Liver (tissue), 9 donors: Measurements from ENCODE around the gene WTIP. TPM values are rescaled to one million over a fixed set of nuclear protein-coding genes. Genes with fewer than 3 reads are reported as not detected.

Source experiments
- DNase-seq: peaks from one replicate; pipeline ENCODE4 v3.0.0-alpha.2; 2017; ENCODE audit warnings: low spot score
- H3K27ac ChIP-seq, 2 donors: one replicate each; pipeline ENCODE4 v1.7.0; 2013; ENCODE audit warnings: inconsistent platforms in 2 of 2, low read length in 2 of 2, control low read depth in 1 of 2, low read depth in 1 of 2, mild to moderate bottlenecking in 1 of 2
- H3K27me3 ChIP-seq, 4 donors: one replicate each; pipeline versions ENCODE4 v1.6.1 to v1.7.0; 2013; ENCODE audit warnings: low read length in 3 of 4, inconsistent platforms in 1 of 4, mild to moderate bottlenecking in 1 of 4, moderate library complexity in 1 of 4; ENCODE audit not compliant: control insufficient read depth in 4 of 4, insufficient read depth in 4 of 4
- H3K36me3 ChIP-seq, 4 donors: one replicate each; pipeline versions ENCODE4 v1.6.1 to v1.7.0; 2013; ENCODE audit warnings: low read length in 3 of 4, mild to moderate bottlenecking in 3 of 4, low read depth in 1 of 4, moderate library complexity in 1 of 4; ENCODE audit not compliant: control insufficient read depth in 4 of 4, insufficient read depth in 3 of 4
- H3K4me1 ChIP-seq, 4 donors: one replicate each; pipeline versions ENCODE4 v1.6.1 to v1.7.0; 2013; ENCODE audit warnings: low read length in 3 of 4, mild to moderate bottlenecking in 3 of 4, moderate library complexity in 1 of 4; ENCODE audit not compliant: control insufficient read depth in 4 of 4, insufficient read depth in 4 of 4
- H3K4me3 ChIP-seq, 3 donors: one replicate each; pipeline versions ENCODE4 v1.6.1 to v1.7.0; 2013; ENCODE audit warnings: low read length in 3 of 3, control low read depth in 1 of 3, low read depth in 1 of 3, mild to moderate bottlenecking in 1 of 3
- H3K9ac ChIP-seq, 2 donors: one replicate each; pipeline ENCODE4 v1.7.0; 2013; ENCODE audit warnings: low read length in 2 of 2, mild to moderate bottlenecking in 2 of 2, moderate library complexity in 2 of 2, control low read depth in 1 of 2, low read depth in 1 of 2
- H3K9me3 ChIP-seq, 4 donors: one replicate each; pipeline versions ENCODE4 v1.6.1 to v1.7.0; 2013; ENCODE audit warnings: low read length in 3 of 4; ENCODE audit not compliant: control insufficient read depth in 4 of 4
- EGR1 ChIP-seq, 2 donors: IDR thresholded peaks; 2 replicates each; pipeline ENCODE4 v1.6.1; 2016 to 2018; ENCODE audit warnings: antibody characterized with exemption in 2 of 2, low read depth in 2 of 2
- FOXA1 ChIP-seq: IDR thresholded peaks from 2 replicates; pipeline ENCODE4 v1.6.1; 2016; ENCODE audit warnings: antibody characterized with exemption
- FOXA2 ChIP-seq: IDR thresholded peaks from 2 replicates; pipeline ENCODE4 v1.6.1; 2016; ENCODE audit warnings: antibody characterized with exemption
- GABPA ChIP-seq, 2 donors: IDR thresholded peaks in 1 of 2; conservative IDR thresholded peaks in 1 of 2; 2 replicates each; pipeline ENCODE4 v1.6.1; 2016; ENCODE audit warnings: antibody characterized with exemption in 2 of 2, mild to moderate bottlenecking in 1 of 2, moderate library complexity in 1 of 2
- HNF4A ChIP-seq, 2 donors: conservative IDR thresholded peaks; 2 replicates each; pipeline ENCODE4 v1.6.1; 2016; ENCODE audit warnings: antibody characterized with exemption in 2 of 2, mild to moderate bottlenecking in 2 of 2
- HNF4G ChIP-seq: IDR thresholded peaks from 2 replicates; pipeline ENCODE4 v1.6.1; 2016; ENCODE audit warnings: antibody characterized with exemption
- JUND ChIP-seq, 2 donors: IDR thresholded peaks; 2 replicates each; pipeline ENCODE4 v1.6.1; 2016; ENCODE audit warnings: antibody characterized with exemption in 2 of 2
- MAX ChIP-seq: IDR thresholded peaks from 2 replicates; pipeline ENCODE4 v1.6.1; 2016; ENCODE audit warnings: antibody characterized with exemption
- NR2F2 ChIP-seq: IDR thresholded peaks from 2 replicates; pipeline ENCODE4 v1.6.1; 2016; ENCODE audit warnings: antibody characterized with exemption
- RAD21 ChIP-seq, 2 donors: IDR thresholded peaks; 2 replicates each; pipeline ENCODE4 v1.6.1; 2016; ENCODE audit warnings: antibody characterized with exemption in 2 of 2, mild to moderate bottlenecking in 2 of 2
- REST ChIP-seq: IDR thresholded peaks from 2 replicates; pipeline ENCODE4 v1.6.1; 2016; ENCODE audit warnings: antibody characterized with exemption, mild to moderate bottlenecking
- RXRA ChIP-seq, 2 donors: IDR thresholded peaks; 2 replicates each; pipeline ENCODE4 v1.6.1; 2017 to 2018; ENCODE audit warnings: antibody characterized with exemption in 2 of 2, mild to moderate bottlenecking in 1 of 2
- SP1 ChIP-seq: IDR thresholded peaks from 2 replicates; pipeline ENCODE4 v1.6.1; 2018; ENCODE audit warnings: antibody characterized with exemption, mild to moderate bottlenecking
- TAF1 ChIP-seq: conservative IDR thresholded peaks from 2 replicates; pipeline ENCODE4 v1.6.1; 2016; ENCODE audit warnings: antibody characterized with exemption, mild to moderate bottlenecking
- YY1 ChIP-seq: IDR thresholded peaks from 2 replicates; pipeline ENCODE4 v1.6.1; 2016; ENCODE audit warnings: antibody characterized with exemption, mild to moderate bottlenecking
- ZBTB33 ChIP-seq: IDR thresholded peaks from 2 replicates; pipeline ENCODE4 v1.6.1; 2016; ENCODE audit warnings: antibody characterized with exemption
- WGBS: extraction: QIAGEN DNeasy Blood & Tissue Kit; methylation state at CpG from one replicate; pipeline ENCODE4 v1.1.7; 2013; 5-methylcytosine and 5-hydroxymethylcytosine counted together
- polyA plus RNA-seq, 2 donors: library from polyadenylated mRNA; stranded (reverse) in 1 of 2; unstranded in 1 of 2; fragments of 200-250 nt in 1 of 2; fragments of >200 nt in 1 of 2; fragmentation: Nextera tagmentation in 1 of 2; extraction: Ambion mirVana in 1 of 2; gene quantifications; one replicate each; pipeline versions ENCODE4 v1.2.1 to v1.2.3, GENCODE V29; 2013 to 2015
- total RNA-seq, 2 donors: library from RNA; depleted of rRNA; stranded (reverse); fragments of >200 nt; gene quantifications; one replicate each; pipeline ENCODE4 v1.2.3, GENCODE V29; 2014
- TF ChIP-seq, protein P1 (sequence below): fragments of 150-350 bp; IDR thresholded peaks from 2 replicates; pipeline ENCODE4 v1.5.1; 2017; ENCODE audit warnings: improper control_type of control experiment, low read depth, low read length; ENCODE audit not compliant: missing input control
- TF ChIP-seq, protein P2 (sequence below): IDR thresholded peaks from 2 replicates; pipeline ENCODE4 v1.6.1; 2016; ENCODE audit warnings: antibody characterized with exemption
- donor health status: healthy.
- donor health status: healthy.
- donor health status: healthy.
- donor health status: healthy.
- donor health status: healthy.

The WTIP gene
- total and polyA plus RNA-seq, 4 donors, result 0.08 to 2.7 (median 1.6) TPM

DNA sequence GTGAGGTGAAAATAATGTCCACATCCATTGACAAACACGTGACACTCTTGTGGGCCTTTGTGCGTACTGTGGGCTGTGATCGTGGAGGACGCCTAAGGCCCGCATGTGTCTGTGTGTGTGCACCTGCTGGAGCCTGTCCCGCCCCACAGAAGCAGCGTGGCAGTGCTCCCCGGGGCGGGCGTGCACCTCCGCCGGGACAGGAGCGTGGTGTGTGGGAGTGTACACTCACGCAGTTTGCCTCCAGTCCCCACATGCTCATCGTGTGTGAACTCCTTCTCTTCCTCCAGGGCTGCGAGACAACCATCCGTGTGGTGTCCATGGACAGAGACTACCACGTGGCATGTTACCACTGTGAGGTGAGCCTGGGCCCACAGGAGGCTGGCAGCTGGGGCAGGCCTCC, 13.9 kb downstream of the WTIP start:
- Histone ChIP-seq H3K4me3 (no peak overlapping the region), H3K27ac (no peak overlapping the region), H3K27me3 (no peaks in the 10 kb centered on the region), H3K9ac (no peak overlapping the region), H3K9me3 (no peaks in the 10 kb centered on the region), H3K4me1 (no peaks in the 10 kb centered on the region), H3K36me3 (peaks cover 0 to 1% (median 0%) of the 10 kb centered on the region in 4 donors)
- WGBS, result 94% methylated on average over 18 of the region's 18 CpGs
- TF ChIP-seq JUND (IDR thresholded peaks at IDR 0.05) (no peak), SP1 (no peak), HNF4A (conservative IDR thresholded peaks at IDR 0.05) (no peak), GABPA (IDR thresholded peaks at IDR 0.05 in 1 of 2, conservative IDR thresholded peaks at IDR 0.05 in 1 of 2) (no peak), FOXA2 (no peak), HNF4G (no peak), TAF1 (no peak), FOXA1 (no peak), RXRA (IDR thresholded peaks at IDR 0.05) (no peak), NR2F2 (no peak), YY1 (no peak), MAX (no peak)
- TF ChIP-seq, protein P1, sequence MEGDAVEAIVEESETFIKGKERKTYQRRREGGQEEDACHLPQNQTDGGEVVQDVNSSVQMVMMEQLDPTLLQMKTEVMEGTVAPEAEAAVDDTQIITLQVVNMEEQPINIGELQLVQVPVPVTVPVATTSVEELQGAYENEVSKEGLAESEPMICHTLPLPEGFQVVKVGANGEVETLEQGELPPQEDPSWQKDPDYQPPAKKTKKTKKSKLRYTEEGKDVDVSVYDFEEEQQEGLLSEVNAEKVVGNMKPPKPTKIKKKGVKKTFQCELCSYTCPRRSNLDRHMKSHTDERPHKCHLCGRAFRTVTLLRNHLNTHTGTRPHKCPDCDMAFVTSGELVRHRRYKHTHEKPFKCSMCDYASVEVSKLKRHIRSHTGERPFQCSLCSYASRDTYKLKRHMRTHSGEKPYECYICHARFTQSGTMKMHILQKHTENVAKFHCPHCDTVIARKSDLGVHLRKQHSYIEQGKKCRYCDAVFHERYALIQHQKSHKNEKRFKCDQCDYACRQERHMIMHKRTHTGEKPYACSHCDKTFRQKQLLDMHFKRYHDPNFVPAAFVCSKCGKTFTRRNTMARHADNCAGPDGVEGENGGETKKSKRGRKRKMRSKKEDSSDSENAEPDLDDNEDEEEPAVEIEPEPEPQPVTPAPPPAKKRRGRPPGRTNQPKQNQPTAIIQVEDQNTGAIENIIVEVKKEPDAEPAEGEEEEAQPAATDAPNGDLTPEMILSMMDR, result no peak
- TF ChIP-seq, protein P2, sequence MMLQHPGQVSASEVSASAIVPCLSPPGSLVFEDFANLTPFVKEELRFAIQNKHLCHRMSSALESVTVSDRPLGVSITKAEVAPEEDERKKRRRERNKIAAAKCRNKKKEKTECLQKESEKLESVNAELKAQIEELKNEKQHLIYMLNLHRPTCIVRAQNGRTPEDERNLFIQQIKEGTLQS, result no peak
- no peak for DNase-seq

DNA sequence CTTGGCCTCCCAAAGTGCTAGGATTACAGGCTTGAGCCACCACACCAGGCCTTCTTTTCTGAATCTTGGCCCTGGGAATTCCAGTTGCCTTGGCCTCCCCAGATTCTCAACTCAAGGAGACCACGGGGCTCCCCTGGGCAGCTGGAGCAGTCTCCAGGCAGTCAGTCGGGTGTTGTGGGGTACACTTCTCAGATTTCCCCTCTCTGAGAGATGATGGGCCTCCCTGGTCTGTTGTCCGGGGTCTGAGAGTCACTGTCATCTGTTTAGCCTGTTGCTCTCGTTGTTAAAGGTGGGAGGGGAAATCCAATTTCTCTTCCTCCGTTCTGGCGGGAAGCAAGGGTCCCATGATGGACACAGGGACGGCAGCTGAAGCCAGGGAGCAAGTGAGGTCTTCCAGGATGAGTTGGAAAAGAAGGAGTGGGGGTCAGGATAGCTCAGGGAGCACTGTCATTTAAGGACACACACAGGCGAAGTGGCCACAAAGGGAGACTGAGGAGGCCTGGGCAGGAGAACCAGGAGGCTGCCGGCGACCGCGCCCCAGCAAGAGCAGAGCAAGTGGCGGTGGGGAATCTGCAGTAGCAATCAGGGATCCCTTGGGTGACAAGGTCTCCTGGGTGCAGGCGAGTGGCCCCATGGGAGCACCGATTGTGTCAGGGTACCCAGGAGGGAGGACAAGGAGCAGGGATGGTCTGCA, 15.7 kb downstream of the WTIP start:
- no peak overlapping the region for H3K9ac ChIP-seq
- H3K4me3 ChIP-seq, result no peak overlapping the region
- H3K4me1 ChIP-seq, result peaks cover 0 to 3% (median 0%) of the 10 kb centered on the region in 4 donors
- H3K27me3 ChIP-seq, result no peaks in the 10 kb centered on the region
- H3K27ac ChIP-seq, result no peak overlapping the region
- TF ChIP-seq SP1, result no peak
- no peak for TF ChIP-seq HNF4G
- TF ChIP-seq JUND (IDR thresholded peaks at IDR 0.05), result no peak
- no peak for TF ChIP-seq FOXA1
- TF ChIP-seq RXRA (IDR thresholded peaks at IDR 0.05), result no peak
- TF ChIP-seq HNF4A (conservative IDR thresholded peaks at IDR 0.05), result no peak
- TF ChIP-seq EGR1 (IDR thresholded peaks at IDR 0.05; ENCODE audit: low read depth in 2 of 2), result no peak
- TF ChIP-seq, protein P1, result no peak
- no peak for TF ChIP-seq TAF1
- TF ChIP-seq, protein P2, result no peak
- no peak for TF ChIP-seq YY1
- TF ChIP-seq GABPA (IDR thresholded peaks at IDR 0.05 in 1 of 2, conservative IDR thresholded peaks at IDR 0.05 in 1 of 2), result no peak
- no peak for TF ChIP-seq MAX
- no peak for TF ChIP-seq FOXA2
- no peak for TF ChIP-seq ZBTB33
- no peak for TF ChIP-seq NR2F2
- TF ChIP-seq REST, result no peak
- TF ChIP-seq RAD21 (IDR thresholded peaks at IDR 0.05), result no peak
- no peak for DNase-seq
- WGBS, result 95% methylated on average over 15 of the region's 15 CpGs
- peaks cover 0 to 1% (median 0%) of the 10 kb centered on the region in 4 donors for H3K36me3 ChIP-seq
- H3K9me3 ChIP-seq, result no peaks in the 10 kb centered on the region
